Activated gamma-delta T cell (primary cell): Measurements from ENCODE around the gene NOS2.
"Not testable (repeated sequence)": the region's sequence is repeated elsewhere in the genome, so short reads cannot be mapped to it uniquely, and the experiment has no call there.

Experiments
- DNase-seq: peaks from one replicate; lab custom pipeline; 2025; lab: John Stamatoyannopoulos, UW

The NOS2 gene

DNA sequence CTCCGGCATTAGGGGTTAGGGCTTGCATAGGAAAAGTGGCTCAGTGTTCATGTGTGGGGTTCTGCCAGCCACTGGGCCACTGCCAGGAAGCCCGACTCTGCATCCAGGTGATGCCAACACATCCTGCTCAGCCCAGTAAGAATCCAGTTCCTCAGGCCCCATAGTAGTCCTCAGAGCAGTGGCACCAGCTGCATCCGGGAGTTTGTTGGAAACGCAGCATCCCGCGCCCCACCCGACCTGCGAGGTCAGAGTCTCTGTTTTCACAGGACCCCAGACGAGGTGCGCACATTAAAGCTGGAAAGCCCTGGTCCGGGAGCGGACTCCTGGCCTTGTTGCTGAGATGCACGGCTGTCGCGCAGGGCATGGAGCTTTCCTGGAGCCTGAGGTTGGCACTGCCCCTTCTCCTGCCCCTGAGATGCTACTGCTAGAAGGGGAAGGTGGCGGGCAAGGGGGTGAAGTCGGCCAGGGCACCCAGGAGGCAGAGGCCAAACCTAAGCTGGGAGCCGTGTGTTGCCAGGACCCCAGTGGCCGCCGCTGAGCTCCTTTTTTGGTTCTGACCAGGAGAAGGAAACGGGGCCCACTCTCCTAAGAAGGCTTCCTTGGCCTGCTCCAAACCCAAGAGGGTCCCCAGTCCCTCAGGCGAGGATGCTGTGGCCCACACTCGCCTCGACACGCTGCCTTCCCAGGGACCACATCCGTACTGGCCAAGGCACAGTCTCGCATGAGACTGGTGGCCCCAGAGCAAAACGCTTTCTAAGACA is 44.4 kb downstream of the NOS2 start:
- DNase-seq, result no peak

DNA sequence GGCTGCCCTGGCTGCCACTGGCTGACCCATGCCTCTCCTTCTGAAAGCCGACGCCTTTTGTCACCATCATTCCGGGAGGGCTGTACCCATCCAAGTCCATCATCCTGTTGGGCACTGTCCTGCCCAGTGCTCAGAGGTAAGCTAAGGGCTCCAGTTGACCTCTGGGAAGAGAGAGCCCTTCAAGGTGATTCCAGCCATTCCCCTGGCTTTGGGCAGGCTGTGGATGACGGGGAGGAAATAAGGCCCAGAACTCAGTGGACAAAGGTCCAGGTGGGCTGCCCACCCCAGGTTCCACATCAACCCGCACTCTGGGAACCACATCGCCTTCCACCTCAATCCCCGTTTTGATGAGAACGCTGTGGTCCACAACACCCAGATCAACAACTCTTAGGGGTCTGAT is 45.8 kb downstream of the NOS2 start:
- DNase-seq, result no peak

DNA sequence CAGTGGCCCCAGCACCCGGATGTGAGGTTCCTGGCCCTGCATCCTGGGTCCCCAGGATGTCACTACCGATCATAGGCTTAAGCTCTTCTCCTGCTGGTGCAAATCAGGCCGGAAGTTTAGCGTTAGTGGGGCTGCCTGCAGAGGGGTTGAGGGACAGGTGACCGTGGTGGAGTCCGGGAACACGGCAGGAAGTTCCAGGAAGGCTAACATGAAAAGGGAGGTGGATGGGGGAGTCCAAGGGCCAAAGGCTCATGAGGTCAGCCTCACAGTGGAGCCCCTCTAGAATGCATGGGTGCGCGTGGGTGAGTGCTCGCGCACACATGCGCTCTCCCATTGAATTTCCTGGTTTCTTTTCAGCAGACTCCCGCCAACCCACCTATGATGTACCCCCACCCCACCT is 46.6 kb downstream of the NOS2 start:
- DNase-seq, result not testable (repeated sequence)

DNA sequence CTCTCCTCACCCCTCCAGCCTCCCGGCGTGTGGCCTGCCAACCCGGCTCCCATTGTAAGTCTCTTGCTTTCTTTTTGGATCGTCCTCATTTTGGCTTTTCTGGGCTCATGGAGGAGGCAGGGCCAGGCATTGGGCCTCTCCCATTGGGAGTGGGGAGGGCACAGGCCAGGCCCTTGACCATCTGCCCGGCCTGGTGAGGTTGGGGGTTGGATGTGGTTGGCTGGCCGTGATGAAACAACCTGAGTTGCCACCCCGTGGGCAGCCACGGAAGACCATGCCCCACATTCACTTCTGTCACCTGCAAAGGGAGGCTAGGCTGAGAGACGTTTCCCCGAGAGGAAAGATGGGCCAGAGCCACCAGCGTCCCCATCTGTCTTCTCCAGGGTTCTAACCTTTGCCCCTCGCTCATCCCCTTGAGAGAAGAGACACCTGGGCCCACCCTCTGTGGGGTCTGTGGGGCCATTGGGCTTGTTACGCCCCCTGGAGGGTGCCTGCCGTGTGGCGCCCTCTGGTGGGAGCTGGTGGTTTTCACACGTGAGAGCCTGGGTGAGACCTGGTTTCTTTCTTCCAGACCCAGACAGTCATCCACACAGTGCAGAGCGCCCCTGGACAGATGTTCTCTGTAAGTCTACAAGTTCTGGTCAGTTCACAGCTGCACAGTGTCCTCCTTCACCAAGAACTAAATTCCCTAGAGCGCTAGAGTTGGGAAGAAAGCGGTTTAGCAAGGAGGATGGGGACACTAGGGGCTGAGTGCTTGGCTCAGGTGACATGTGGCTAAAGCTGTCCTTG is 47.3 kb downstream of the NOS2 start:
- not testable (repeated sequence) for DNase-seq

DNA sequence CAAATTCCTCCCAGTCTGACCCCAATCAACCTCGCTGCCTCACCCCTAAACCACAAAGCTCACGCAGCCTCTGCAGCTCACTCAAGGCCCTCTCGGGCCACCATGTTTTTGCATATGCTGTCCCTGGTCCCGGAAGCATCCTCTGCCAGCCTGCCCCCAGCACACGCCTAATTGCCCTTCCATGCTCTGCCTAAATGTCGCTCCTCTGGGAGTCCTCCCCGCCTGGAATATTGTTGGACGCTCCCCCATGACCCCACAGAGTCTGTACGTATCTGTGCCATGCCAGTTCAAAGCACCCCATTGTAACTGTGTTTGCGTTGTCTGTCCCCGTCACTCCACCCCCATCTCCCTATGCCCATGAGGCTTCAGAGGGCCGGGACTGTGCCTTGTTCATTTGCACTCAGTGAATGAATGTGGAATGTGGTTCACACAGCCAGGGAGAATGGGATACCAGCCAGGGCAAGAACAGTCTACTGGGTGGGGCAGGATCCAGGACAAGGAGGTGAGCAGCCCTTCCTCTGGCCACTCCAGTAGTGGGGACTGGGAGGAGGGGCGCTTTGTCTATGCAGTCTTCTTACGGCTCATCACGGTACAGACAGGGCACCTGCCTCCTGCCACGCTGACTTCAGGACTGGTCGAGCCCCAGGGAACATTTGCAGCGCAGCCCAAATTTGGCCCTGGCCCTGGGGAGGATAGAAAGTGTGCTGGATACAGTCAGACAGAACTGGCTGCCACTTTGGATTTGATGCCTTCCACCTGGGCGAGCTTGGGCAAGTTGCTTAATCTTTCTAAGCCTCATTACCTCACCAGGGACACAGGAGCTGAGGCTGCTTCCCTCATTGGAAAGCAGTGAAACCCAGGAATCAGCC is 48.5 kb downstream of the NOS2 start:
- no peak for DNase-seq

DNA sequence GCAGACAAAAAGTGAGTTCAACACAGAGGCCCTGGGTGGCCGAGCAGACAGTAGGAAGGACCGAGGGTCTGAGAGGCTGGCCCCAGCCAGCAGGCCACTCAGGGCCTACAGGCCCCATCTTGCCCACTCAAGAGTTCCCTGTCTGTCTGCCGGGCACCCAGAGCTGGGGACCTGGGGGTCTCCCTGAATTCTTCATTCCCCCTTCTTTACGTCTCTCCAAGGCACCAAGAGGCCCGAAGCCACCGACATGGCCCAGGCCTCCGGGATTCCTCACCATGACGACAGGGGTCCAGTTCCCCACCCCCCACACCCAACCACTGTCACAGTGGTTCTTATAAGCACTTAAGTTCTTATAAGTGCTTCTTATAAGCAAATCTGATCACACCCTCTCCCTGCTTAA is 49.2 kb downstream of the NOS2 start:
- no peak for DNase-seq

DNA sequence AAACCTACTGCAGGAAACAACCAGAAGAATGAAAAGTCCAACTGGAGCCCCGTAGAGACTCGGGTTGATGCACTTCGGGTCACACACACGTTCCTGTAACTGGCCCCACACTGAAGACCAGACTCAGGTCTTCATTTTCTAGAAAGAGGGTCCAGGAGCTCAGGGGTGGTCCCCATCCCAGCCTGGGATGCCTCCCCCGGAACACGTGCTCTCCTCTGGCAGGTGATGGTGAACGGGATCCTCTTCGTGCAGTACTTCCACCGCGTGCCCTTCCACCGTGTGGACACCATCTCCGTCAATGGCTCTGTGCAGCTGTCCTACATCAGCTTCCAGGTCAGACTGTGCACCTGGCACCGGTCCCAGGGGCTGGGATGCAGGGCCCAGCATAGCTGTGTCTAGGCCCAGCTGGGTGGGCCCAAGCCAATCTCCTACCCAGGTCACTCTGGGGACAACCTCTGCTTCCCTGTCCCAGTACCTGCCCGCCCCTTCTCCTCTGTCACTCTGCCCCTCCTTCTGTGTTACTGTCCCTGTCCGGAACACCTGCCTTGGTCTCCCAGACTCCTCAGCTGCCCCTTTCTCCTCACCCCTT is 50.7 kb downstream of the NOS2 start:
- not testable (repeated sequence) for DNase-seq

DNA sequence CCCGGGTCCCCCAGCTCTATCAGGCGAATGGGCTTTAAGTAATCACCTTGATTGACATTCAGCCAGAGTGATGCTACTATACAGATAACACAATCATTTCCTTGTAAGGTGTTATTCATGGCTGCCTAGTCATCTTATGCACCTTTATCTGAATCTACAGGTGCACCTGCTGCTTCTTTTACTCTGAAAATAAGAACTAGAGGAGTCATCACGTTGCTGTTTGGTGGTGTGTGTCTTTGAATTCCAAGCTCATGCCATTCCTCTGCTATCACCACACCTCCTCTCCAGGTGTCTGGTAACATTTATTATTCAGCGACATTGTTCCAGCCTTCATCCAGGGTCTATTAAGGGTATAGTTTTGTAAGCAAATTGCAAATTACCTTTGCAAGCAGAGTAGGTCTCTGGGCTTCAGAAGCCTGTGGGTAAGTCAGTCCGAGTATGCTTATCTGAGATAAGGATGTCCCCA is 51.9 kb downstream of the NOS2 start:
- no peak for DNase-seq

DNA sequence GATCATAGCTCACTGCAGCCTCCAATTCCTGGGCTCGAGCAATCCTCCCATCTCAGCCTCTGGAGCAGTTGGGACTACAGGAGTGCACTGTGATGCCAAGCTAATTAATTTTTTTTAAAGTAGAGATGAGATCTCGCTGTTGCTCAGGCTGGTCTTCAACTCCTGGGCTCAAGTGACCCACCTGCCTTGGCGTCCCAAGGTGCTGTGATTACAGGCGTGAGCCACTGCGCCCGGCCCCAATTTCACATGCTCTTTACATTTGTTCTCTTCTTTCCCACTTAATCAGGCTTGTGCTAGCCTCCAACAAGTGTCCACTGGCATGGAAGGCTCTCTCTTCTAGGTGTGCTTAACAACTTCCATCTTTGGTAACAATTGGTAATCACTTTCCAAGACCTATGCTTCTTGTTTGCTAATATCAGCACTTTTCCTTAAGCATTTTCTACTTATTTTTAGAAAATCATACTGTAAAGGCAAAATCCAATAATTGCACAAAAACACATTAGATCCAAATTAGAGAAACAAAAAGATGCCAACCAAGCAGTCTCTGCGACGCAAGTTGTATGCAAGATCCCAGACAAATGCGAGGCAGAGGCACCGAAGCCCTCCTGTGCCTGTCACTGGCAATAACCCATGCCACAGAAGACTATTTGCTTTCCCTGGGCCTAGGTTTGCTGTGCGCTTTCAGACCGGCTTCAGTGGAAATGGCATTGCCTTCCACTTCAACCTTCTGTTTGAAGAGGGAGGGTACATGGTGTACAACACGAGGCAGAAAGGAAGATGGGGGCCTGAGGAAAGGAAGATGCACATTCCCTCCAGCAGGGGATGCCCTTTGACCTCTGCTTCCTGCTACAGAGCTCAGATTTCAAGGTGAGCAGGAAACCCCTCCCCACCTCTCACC is 52.6 kb downstream of the NOS2 start:
- no peak for DNase-seq

DNA sequence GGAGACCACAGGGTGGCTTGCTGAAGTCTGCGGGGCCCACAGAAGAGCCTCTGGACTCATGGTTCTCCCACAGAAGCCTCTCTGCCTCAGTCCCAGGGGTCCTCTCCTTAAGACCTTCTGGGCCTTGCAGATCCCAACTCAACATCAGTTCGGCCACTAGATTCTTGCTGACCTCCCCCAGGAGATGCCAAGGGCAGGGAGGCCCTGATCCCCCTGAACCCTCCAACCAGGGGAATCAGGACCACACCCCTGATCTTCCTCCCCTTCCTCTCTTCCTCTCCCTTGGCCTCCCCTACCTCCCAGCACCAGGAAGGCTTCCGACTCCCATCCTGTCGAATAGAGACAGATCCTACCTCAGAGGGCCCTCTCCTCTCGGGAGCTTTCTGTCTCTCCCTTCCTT is 53.4 kb downstream of the NOS2 start:
- no peak for DNase-seq

DNA sequence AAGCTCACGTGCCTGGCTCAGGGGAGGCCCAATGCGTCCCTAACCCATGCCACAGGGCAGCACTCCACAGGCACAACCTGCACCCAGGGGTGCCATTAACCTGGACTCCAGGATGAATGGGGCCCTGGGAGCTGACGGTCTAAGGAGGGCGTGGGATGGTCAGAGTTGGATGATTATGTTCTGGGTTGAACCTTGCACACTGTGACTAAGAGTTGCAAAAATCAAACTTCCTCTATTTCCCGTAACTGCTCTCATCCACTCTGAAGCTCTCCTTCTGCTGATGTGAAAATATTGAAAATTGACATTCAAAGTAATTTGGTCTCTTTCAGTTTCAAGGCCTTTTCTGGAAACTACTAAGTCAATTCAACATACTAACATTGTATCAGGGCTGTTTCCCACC is 54.0 kb downstream of the NOS2 start:
- DNase-seq, result not testable (repeated sequence)

DNA sequence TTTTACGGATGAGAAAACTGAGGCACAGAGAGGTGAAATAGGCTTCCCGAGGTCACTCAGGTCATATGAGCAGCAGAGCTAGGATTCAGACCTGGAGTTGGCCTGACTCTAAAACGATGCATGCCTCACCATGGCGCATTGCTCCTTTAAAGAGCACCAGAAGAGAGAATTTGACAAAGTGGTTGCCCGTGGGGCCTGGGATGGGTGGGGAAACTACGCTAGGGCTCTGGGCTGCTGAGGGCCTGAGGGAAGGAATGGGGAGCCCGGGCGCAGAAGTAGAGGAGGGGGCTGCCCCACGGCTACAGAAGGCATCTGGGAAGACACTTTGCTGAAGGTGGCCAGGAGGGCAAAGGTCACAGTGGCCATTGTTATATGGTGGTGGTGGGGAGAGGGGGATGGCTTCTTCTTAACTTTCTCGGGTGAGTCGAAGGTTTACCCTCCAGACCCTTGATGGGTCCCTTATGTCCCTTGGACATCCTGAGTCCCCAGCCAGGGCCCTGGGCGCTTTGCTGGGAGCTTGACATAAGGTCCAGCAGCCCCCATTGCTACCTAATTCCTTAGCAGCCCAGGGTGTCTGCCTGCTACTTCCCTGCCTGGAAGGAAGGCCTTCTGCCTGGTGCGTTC is 55.0 kb downstream of the NOS2 start:
- DNase-seq, result not testable (repeated sequence)

DNA sequence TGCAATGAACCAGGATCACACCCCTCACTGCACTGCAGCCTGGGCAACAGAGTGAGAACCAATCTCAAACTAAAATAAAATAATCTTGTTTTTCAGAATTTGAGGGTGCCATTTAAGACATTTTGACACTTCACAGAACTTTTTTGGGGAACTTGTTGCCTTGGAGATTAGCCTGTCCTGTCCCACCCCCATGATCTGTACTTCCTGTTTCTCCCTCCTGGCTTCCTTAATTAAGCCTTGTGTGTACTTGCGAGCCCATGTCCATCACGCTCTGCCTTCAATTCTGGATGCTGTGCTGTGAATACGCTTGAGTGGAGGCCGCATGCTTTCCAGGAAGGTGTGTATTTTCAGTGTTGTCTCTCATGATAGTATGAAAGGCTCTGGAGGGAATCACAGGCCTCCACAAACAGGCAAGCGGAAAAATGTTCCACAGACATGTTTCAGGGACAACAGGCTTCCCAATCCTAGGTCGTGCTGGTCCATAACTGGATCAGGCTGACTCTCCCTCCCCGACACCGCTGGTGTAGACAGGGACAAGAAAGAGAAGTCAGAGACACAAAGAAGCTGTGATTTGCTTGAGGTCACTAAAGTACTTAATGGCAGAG is 56.9 kb downstream of the NOS2 start:
- DNase-seq, result no peak

DNA sequence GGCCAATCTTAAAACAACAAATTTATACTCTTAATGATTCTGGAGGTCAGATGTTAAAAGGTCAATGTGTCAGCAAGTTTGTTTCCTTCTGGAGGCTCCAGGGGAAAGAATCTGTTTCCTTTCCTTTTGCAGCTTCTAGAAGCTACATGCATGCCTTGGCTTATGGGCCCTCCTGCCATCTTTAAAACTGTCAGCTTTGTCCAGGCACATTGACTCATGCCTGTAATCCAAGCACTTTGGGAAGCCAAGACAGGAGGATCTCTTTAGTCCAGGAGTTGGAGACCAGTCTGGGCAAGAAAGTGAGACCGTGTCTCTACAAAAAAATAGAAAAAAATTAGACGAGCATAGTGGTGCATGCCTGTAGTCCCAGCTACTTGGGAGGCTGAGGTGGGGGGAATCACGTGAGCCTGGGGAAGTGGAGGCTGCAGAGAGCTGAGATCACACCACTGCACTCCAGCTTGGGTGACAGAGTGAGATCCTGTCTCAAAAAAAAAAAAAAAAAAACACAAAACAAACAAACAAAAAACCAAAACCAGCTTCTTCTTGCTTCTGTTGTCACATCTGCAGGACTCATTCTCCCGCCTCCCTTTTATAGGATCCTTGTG is 58.3 kb downstream of the NOS2 start:
- no peak for DNase-seq

DNA sequence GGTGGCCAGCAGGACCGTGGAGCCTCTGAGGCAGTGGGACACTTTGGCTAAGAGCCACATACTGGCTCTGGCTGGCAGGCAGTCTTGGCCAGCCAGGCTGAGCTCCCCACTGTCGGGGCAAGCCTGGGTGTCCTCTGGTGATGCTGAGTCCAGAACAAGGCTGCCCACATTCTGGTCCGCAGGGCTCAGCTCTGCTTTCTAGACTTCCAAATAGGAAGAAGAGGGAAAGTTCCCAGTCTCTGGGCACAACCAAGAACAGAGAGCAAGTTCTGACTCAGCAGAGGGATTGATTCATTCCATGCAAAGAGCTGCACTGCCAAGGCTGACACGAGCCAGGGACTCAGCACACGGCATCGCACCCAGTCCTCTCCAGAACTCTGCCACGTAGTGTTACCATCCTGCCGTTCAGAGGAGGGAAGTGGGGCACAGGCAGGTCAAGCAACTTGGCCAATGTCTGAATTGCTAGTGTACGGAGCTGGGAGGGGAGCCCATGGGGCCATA is 58.9 kb downstream of the NOS2 start:
- DNase-seq, result no peak

DNA sequence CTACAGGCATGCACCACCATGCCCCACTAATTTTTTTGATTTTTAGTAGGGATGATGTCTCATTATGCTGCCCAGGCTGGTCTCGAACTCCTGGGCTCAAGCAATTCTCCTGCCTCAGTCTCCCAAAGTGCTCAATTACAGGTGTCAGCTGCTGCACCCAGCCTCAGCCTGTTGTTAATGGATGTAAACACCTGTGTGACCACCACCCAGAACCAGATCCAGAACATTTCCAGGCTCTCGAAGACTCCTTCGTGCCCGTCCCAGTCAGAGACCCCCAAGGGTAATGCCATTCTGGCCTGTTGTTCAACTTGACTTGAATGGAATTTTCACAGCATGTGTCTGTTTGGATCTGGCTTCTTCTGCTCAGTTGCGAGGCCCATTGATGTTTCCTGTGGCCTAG is 59.8 kb downstream of the NOS2 start:
- DNase-seq, result not testable (repeated sequence)

DNA sequence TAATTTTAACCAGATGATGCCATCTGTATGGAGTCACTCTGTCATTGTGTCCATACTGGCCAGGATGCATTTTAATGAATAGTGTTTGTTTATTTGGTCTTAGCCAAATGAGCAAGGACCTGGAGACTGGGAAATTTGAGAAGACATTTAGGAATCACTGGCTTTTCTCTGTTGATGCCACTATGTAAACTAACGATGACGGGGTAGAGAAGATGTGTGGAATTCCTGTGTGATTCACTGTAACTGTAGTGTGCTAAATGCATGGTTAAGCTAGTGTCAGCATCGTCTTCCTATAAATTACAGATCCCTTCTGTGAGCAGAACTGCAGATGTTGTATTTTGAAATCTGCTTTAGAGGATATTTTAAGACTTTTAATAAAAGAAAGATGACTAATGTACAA is 66.6 kb downstream of the NOS2 start:
- DNase-seq, result no peak

DNA sequence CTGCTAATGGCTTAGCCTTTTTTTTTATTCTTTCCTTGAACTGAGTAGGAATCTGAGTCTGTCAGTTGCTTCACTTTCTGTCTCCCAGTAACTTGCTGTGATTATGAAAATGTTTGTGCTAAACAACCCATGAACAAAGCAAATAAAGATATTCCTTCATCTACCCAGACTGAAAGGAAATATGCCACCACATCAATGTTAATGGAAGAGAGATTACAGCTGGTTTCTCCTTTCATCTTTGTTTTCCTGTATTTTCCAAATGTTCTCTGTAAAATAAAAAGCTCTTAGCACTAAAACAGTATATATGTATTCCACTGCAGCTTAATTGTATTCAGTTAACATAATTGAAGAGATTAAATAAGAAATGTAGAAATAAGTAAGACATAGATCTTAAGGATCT is 67.6 kb downstream of the NOS2 start:
- not testable (repeated sequence) for DNase-seq

DNA sequence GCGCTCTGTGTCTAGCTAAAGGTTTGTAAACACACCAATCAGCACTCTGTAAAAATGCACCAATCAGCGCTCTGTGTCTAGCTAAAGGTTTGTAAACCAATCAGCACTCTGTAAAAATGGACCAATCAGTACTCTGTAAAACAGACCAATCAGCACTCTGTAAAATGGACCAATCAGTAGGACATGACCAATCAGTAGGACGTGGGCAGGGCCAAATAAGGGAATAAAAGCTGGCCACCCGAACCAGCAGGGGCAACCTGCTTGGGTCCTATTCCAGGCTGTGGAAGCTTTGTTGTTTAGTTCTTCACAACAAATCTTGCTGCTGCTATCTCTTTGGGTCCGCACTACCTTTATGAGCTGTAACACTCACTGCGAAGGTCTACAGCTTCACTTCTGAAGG is 74.3 kb downstream of the NOS2 start:
- not testable (repeated sequence) for DNase-seq
